Trophoblast cell (in vitro differentiated cells and primary cell): ENCODE results near the gene NLGN2.
"Not testable (repeated sequence)": the region's sequence is repeated elsewhere in the genome, so short reads cannot be mapped to it uniquely, and the experiment has no call there.

Experiments used
- DNase-seq, 2 donors: peaks; one replicate each; pipeline ENCODE4 v3.0.0-alpha.2; 2016
- H2AFZ ChIP-seq: 2 replicates; pipeline ENCODE4 v1.6.1; 2013; ENCODE audit warnings: low read length, moderate library complexity, mild to moderate bottlenecking; ENCODE audit not compliant: insufficient read depth, poor library complexity
- H2AK5ac ChIP-seq: 2 replicates; pipeline ENCODE4 v1.6.1; 2013; ENCODE audit warnings: mild to moderate bottlenecking, low read length
- H2BK120ac ChIP-seq: 2 replicates; pipeline ENCODE4 v1.6.1; 2013; ENCODE audit warnings: low read length, mild to moderate bottlenecking, moderate library complexity; ENCODE audit not compliant: insufficient read depth, poor library complexity
- H2BK12ac ChIP-seq: 2 replicates; pipeline ENCODE4 v1.6.1; 2013; ENCODE audit warnings: mild to moderate bottlenecking, low read length, moderate library complexity
- H2BK5ac ChIP-seq: 2 replicates; pipeline ENCODE4 v1.6.1; 2013; ENCODE audit warnings: low read length, low read depth, moderate library complexity, mild to moderate bottlenecking; ENCODE audit not compliant: poor library complexity
- H3K14ac ChIP-seq: 2 replicates; pipeline ENCODE4 v1.6.1; 2013; ENCODE audit warnings: mild to moderate bottlenecking, low read length
- H3K18ac ChIP-seq: 2 replicates; pipeline ENCODE4 v1.6.1; 2013; ENCODE audit warnings: mild to moderate bottlenecking, low read length
- H3K23ac ChIP-seq: 2 replicates; pipeline ENCODE4 v1.6.1; 2013; ENCODE audit warnings: low read length
- H3K27ac ChIP-seq: 2 replicates; pipeline ENCODE4 v1.5.1; 2013; ENCODE audit warnings: low read depth, mild to moderate bottlenecking, inconsistent platforms, low read length, moderate library complexity
- H3K27me3 ChIP-seq: 2 replicates; pipeline ENCODE4 v1.6.1; 2013; ENCODE audit warnings: inconsistent platforms, mild to moderate bottlenecking, low read length, moderate library complexity; ENCODE audit not compliant: insufficient read depth
- H3K36me3 ChIP-seq, 2 experiments: 1 replicate in 1 of 2; 2 replicates in 1 of 2; pipeline ENCODE4 v1.6.1; 2013; ENCODE audit warnings: low read length in 2 of 2, mild to moderate bottlenecking in 2 of 2, moderate library complexity in 1 of 2; ENCODE audit not compliant: insufficient read depth in 2 of 2, control insufficient read depth in 1 of 2
- H3K4ac ChIP-seq: 2 replicates; pipeline ENCODE4 v1.6.1; 2013; ENCODE audit warnings: low read depth, mild to moderate bottlenecking, low read length, moderate library complexity
- H3K4me1 ChIP-seq, 2 experiments: 1 replicate in 1 of 2; 2 replicates in 1 of 2; pipeline ENCODE4 v1.6.1; 2013; ENCODE audit warnings: low read length in 2 of 2, mild to moderate bottlenecking in 2 of 2, moderate library complexity in 1 of 2; ENCODE audit not compliant: insufficient read depth in 2 of 2, control insufficient read depth in 1 of 2
- H3K4me2 ChIP-seq: 2 replicates; pipeline ENCODE4 v1.6.1; 2013; ENCODE audit warnings: inconsistent platforms, mild to moderate bottlenecking, low read length, moderate library complexity
- H3K4me3 ChIP-seq: 2 replicates; pipeline ENCODE4 v1.5.1; 2013; ENCODE audit warnings: mild to moderate bottlenecking, low read depth, low read length, inconsistent platforms
- H3K79me1 ChIP-seq: one replicate; pipeline ENCODE4 v1.6.1; 2013; ENCODE audit warnings: low read length
- H3K79me2 ChIP-seq: 2 replicates; pipeline ENCODE4 v1.6.1; 2013; ENCODE audit warnings: low read length, mild to moderate bottlenecking; ENCODE audit not compliant: control insufficient read depth, insufficient read depth, poor library complexity
- H3K9ac ChIP-seq: 2 replicates; pipeline ENCODE4 v1.6.1; 2013; ENCODE audit warnings: mild to moderate bottlenecking, low read length
- H3K9me3 ChIP-seq: 2 replicates; pipeline ENCODE4 v1.6.1; 2013; ENCODE audit warnings: low read depth, mild to moderate bottlenecking, control low read depth, inconsistent platforms, low read length; ENCODE audit not compliant: insufficient read depth
- H4K12ac ChIP-seq: 2 replicates; pipeline ENCODE4 v1.6.1; 2013; ENCODE audit warnings: low read depth, mild to moderate bottlenecking, low read length, moderate library complexity
- H4K8ac ChIP-seq: 2 replicates; pipeline ENCODE4 v1.6.1; 2013; ENCODE audit warnings: low read depth, mild to moderate bottlenecking, low read length, moderate library complexity
- H4K91ac ChIP-seq: one replicate; pipeline ENCODE4 v1.6.1; 2013; ENCODE audit warnings: low read depth, mild to moderate bottlenecking, low read length, moderate library complexity
- WGBS: extraction: QIAGEN DNeasy Blood & Tissue Kit; methylation state at CpG from one replicate; pipeline ENCODE4 v1.1.7; 2013; ENCODE audit warnings: missing lambda C conversion rate; ENCODE audit not compliant: insufficient read length, insufficient coverage; ENCODE audit errors: extremely low coverage; 5-methylcytosine and 5-hydroxymethylcytosine counted together

NLGN2 gene

DNA sequence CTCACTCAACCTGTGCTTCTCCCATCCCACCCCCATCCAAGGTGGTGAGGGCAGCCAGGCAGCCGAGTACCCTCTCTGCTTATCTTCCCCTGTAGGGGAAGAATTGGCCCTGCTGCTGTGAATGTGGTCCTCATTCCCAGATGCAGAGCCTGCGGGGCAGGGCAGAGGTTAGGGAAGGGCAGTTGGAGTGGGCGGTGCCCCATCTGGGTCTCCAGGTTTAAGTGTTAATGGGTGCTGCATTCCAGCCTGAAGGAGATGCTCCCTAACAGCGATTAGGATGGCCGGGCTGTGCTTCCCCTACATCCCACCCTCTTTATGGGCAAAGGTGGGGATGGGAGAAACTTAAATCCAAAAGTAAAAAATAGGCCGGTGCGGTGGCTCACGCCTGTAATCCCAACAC lies 40.6 kb upstream of the NLGN2 start:
- Histone ChIP-seq H3K4me2 (no peak overlapping the region), H4K8ac (no peak overlapping the region), H3K23ac (no peak overlapping the region), H3K27me3 (no peaks in the 10 kb centered on the region), H4K12ac (no peak overlapping the region), H2AK5ac (no peak overlapping the region), H2BK5ac (no peak overlapping the region), H4K91ac (no peak overlapping the region), H3K9ac (no peak overlapping the region), H3K36me3 (no peaks in the 10 kb centered on the region), H2BK120ac (no peak overlapping the region), H3K79me1 (no peaks in the 10 kb centered on the region), H3K9me3 (no peaks in the 10 kb centered on the region), H3K4me3 (no peak overlapping the region), H3K14ac (no peak overlapping the region), H3K4ac (no peak overlapping the region), H3K4me1 (no peaks in the 10 kb centered on the region), H2AFZ (no peak overlapping the region), H2BK12ac (no peak overlapping the region), H3K18ac (no peak overlapping the region), H3K79me2 (no peaks in the 10 kb centered on the region), H3K27ac (no peak overlapping the region)
- WGBS: no CpG with 5 or more reads among the region's 8 CpGs
- no peak for DNase-seq

DNA sequence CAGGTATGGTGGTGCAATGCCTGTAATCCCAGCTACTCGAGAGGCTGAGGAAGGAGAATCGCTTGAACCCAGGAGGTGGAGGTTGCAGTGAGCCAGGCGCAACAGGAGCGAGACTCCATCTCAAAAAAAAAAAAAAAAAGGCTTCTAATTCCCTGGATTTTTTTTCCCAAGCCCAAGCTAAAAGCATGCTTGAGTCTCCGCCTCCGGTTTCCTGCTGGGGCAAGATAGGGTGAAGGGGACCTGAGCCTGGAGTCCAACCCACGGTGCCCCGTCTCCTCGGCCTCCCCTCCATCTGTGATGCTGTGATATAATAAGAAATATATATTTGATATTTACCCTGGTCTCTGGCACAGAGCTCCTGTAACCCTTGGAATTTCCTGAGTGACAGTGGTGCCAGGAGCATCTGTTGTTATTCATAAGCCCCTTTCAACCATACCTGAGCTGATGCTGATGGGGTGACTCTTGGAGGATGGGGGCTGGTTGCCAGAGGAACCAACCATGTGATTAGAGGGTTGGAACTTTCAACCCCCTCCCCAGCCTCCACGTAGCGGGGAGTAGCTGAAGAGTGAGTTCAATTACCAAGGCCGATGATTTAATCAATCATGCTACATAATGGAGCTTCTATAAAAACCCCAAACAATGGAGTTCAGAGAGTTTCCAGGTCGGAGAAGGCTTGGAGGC lies 39.6 kb upstream of the NLGN2 start:
- Histone ChIP-seq H3K23ac (no peak overlapping the region), H4K12ac (no peak overlapping the region), H4K8ac (no peak overlapping the region), H3K27me3 (no peaks in the 10 kb centered on the region), H3K79me1 (no peaks in the 10 kb centered on the region), H3K14ac (no peak overlapping the region), H2BK120ac (no peak overlapping the region), H3K4ac (no peak overlapping the region), H3K79me2 (no peaks in the 10 kb centered on the region), H2BK12ac (no peak overlapping the region), H3K9me3 (no peaks in the 10 kb centered on the region), H3K4me2 (no peak overlapping the region), H4K91ac (no peak overlapping the region), H2AFZ (no peak overlapping the region), H3K9ac (no peak overlapping the region), H3K27ac (no peak overlapping the region), H2AK5ac (no peak overlapping the region), H3K4me1 (no peaks in the 10 kb centered on the region), H3K18ac (no peak overlapping the region), H2BK5ac (no peak overlapping the region), H3K4me3 (no peak overlapping the region), H3K36me3 (no peaks in the 10 kb centered on the region)
- WGBS: no CpG with 5 or more reads among the region's 13 CpGs
- DNase-seq: no peak

DNA sequence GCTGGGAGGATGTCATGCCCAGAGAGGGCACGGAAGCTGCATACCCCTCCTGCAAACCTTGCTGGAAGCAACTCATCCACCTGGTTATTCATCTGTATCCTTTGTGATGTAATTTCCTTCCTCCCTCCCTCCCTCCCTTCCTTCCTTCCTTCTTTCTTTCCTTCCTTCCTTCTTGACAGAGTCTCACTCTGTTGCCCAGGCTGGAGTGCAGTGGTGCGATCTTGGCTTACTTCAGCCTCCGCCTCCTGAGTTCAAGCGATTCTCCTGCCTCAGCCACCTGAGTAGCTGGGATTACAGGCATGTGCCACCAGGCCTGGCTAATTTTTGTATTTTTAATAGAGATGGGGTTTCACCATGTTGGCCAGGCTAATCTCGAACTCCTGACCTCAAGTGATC lies 39.0 kb upstream of the NLGN2 start:
- H3K18ac ChIP-seq, H3K4me3 ChIP-seq, H3K4me1 ChIP-seq, H3K9me3 ChIP-seq, H3K9ac ChIP-seq, H4K8ac ChIP-seq, H2BK5ac ChIP-seq, H2BK120ac ChIP-seq, H3K79me2 ChIP-seq, DNase-seq, H2AFZ ChIP-seq, H4K12ac ChIP-seq, H3K36me3 ChIP-seq, H4K91ac ChIP-seq, H3K23ac ChIP-seq, H3K79me1 ChIP-seq, H3K14ac ChIP-seq, H2BK12ac ChIP-seq, H3K4me2 ChIP-seq, H3K27me3 ChIP-seq, H2AK5ac ChIP-seq, H3K4ac ChIP-seq, H3K27ac ChIP-seq: not testable (repeated sequence)
- WGBS: no CpG with 5 or more reads among the region's 5 CpGs

DNA sequence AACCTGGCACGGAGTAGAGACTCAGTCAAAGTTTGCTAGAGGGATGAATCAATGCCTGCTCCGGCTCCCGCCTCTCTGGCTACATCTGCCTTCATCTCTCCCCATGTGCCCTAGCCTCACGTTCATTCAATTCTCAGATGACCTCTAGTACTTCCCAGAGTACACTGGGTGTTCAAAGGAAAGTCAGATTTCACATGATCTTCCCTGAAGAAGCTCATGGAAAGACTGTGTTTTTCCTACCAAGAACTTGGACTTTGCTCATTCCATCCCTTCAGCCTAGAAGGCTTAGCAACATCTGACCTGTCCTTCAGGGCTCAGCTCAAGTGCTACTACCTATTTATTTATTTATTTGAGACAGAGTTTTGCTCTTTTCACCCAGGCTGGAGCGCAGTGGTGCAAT lies 37.8 kb upstream of the NLGN2 start:
- Histone ChIP-seq H3K27me3 (no peaks in the 10 kb centered on the region), H3K4me2 (no peak overlapping the region), H4K12ac (no peak overlapping the region), H3K18ac (no peak overlapping the region), H3K9me3 (no peaks in the 10 kb centered on the region), H3K79me1 (no peaks in the 10 kb centered on the region), H3K27ac (no peak overlapping the region), H3K79me2 (no peaks in the 10 kb centered on the region), H3K14ac (no peak overlapping the region), H2BK12ac (no peak overlapping the region), H3K4me1 (no peaks in the 10 kb centered on the region), H2AK5ac (no peak overlapping the region), H2AFZ (no peak overlapping the region), H3K36me3 (no peaks in the 10 kb centered on the region), H2BK120ac (no peak overlapping the region), H3K23ac (no peak overlapping the region), H3K9ac (no peak overlapping the region), H4K8ac (no peak overlapping the region), H4K91ac (no peak overlapping the region), H3K4ac (no peak overlapping the region), H2BK5ac (no peak overlapping the region), H3K4me3 (no peak overlapping the region)
- WGBS: no CpG with 5 or more reads among the region's 5 CpGs
- no peak for DNase-seq
